Tibial nerve (tissue), 4 donors: Measurements from ENCODE around the gene SMARCA1. TPM values are rescaled to one million over a fixed set of nuclear protein-coding genes. Genes with fewer than 3 reads are reported as not detected.
A peak's percentile ranks its signal among the peaks of the same experiment; 100 is the strongest.
"Not testable (repeated sequence)": the region's sequence is repeated elsewhere in the genome, so short reads cannot be mapped to it uniquely, and the experiment has no call there.

Experiments
- DNase-seq, 2 donors: peaks; one replicate each; pipeline ENCODE4 v3.0.0-alpha.2; 2019; ENCODE audit warnings: low spot score in 2 of 2
- H3K27ac ChIP-seq, 4 donors: fragments of 200-600 bp; sonication (generic) in 3 of 4; one replicate each; pipeline ENCODE4 v1.5.1; 2017 to 2019; ENCODE audit warnings: mild to moderate bottlenecking in 1 of 4
- H3K27me3 ChIP-seq, 2 donors: fragments of 200-600 bp; sonication (generic) in 1 of 2; one replicate each; pipeline versions ENCODE4 v1.5.1 to v1.6.0; 2017 to 2019
- H3K36me3 ChIP-seq, 3 donors: fragments of 200-600 bp; sonication (generic); one replicate each; pipeline ENCODE4 v1.5.1; 2018 to 2019
- H3K4me1 ChIP-seq, 4 donors: fragments of 200-600 bp; sonication (generic) in 3 of 4; one replicate each; pipeline ENCODE4 v1.5.1; 2017 to 2019
- H3K4me3 ChIP-seq, 4 donors: fragments of 200-600 bp; sonication (generic) in 3 of 4; one replicate each; pipeline ENCODE4 v1.5.1; 2017 to 2019; ENCODE audit warnings: mild to moderate bottlenecking in 1 of 4, moderate library complexity in 1 of 4
- H3K9me3 ChIP-seq, 4 donors: fragments of 200-600 bp; sonication (generic) in 3 of 4; one replicate each; pipeline ENCODE4 v1.5.1; 2017 to 2019
- CTCF ChIP-seq, 5 experiments: fragments of 200-600 bp in 3 of 5; fragments of 450-650 bp in 2 of 5; sonication (generic) in 3 of 5; IDR thresholded peaks; one replicate each; pipeline ENCODE4 v1.5.1; 2016 to 2019; ENCODE audit warnings: antibody characterized with exemption in 5 of 5, mild to moderate bottlenecking in 3 of 5, moderate library complexity in 2 of 5
- EP300 ChIP-seq, 2 donors: sonication (generic); formaldehyde crosslinking; IDR thresholded peaks; one replicate each; pipeline ENCODE4 v1.6.1; 2017; ENCODE audit warnings: antibody characterized with exemption in 2 of 2, mild to moderate bottlenecking in 1 of 2
- POLR2A ChIP-seq, 2 donors: fragments of 450-650 bp; IDR thresholded peaks; one replicate each; pipeline ENCODE4 v1.6.1; 2017; ENCODE audit warnings: antibody characterized with exemption in 2 of 2, mild to moderate bottlenecking in 2 of 2, moderate library complexity in 2 of 2
- WGBS, 2 donors: methylation state at CpG; one replicate each; pipeline ENCODE4 v1.1.5; 2018; 5-methylcytosine and 5-hydroxymethylcytosine counted together
- total RNA-seq, 4 donors: library from RNA; depleted of rRNA; stranded (reverse); fragments of >200 nt; gene quantifications; one replicate each; pipeline ENCODE4 v1.1.0, GENCODE V29; 2016

SMARCA1 gene
- 10 to 100 TPM; 35.7 to 42.9 (median 39.1) TPM for total RNA-seq

- Histone ChIP-seq H3K9me3 (no peaks in the 10 kb centered on the region), H3K27me3 (no peaks in the 10 kb centered on the region), H3K4me3 (peak within 1 kb of the TSS; percentile 56 to 86 (median 68)), H3K4me1 (peaks cover 0 to 8% (median 0%) of the 10 kb centered on the region in 4 donors), H3K27ac (peak within 1 kb of the TSS; percentile 74 to 95 (median 85)), H3K36me3 (no peaks in the 10 kb centered on the region)
- WGBS, 2 donors = 2 to 58% methylated on average over 32 to 54 of the region's 54 CpGs
- peak; percentile 4 to 11 for DNase-seq
- TF ChIP-seq CTCF (IDR thresholded peaks at IDR 0.05) (no peak), EP300 (IDR thresholded peaks at IDR 0.05) (peak in 1 of 2 donors; percentile 38), POLR2A (IDR thresholded peaks at IDR 0.05) (no peak)
Measured at GRCh38 chrX:129523079-129523911, at the start of gene SMARCA1. SMARCA1 (minus strand) TSS chrX:129523490; CDS start chrX:129523370, 120 bp downstream.

DNA sequence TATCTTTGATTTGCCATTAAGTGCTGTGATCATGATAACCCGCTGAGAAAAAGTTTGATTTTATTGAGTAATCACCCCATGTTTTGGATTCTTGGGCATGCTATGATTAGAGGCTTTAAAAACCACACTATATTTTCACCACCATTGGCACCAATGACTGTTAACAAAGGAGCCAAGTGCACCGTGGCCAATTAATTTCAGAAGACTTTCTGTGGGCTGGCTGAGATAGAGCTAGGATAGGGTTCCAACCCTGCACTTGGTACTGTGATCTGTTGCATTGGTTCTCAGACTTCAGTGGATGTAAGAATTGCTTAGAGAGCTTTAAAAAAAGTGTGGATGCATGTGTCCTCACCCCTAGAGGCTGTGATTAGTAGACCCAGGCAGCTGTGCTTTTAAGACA, 49.1 kb upstream of the SMARCA1 start:
- no peak overlapping the region for H3K27ac ChIP-seq
- 72 to 84% methylated on average over 2 of the region's 2 CpGs for WGBS, 2 donors
- TF ChIP-seq CTCF (IDR thresholded peaks at IDR 0.05) (no peak), POLR2A (IDR thresholded peaks at IDR 0.05) (no peak), EP300 (IDR thresholded peaks at IDR 0.05) (no peak)
- H3K36me3 ChIP-seq = peaks cover 0 to 39% (median 0%) of the 10 kb centered on the region in 3 donors
- no peak overlapping the region for H3K4me3 ChIP-seq
- H3K9me3 ChIP-seq = no peaks in the 10 kb centered on the region
- H3K27me3 ChIP-seq = no peaks in the 10 kb centered on the region
- DNase-seq = no peak
- peaks cover 0 to 6% (median 0%) of the 10 kb centered on the region in 4 donors for H3K4me1 ChIP-seq

DNA sequence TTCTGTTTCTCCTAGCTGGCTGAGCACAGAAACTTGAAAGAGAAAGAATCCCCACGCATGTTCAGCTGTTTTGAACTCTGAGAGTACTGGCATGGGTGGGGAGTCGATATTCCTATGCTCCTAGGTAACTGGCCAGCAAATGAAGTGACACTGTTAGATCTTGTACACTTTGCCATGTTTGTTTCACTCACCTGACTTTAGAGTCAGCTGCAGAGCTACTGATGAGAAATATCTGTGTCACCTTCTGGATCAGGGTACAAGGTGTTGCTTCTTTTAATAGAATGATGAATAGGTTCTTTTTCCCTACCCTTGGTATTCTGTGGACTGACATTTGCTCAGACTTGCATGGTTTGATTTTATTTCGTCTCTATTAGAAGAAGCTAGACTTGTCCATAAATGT, 45.1 kb upstream of the SMARCA1 start:
- Histone ChIP-seq H3K27me3 (no peaks in the 10 kb centered on the region), H3K4me1 (peaks cover 0 to 12% (median 0%) of the 10 kb centered on the region in 4 donors), H3K27ac (no peak overlapping the region), H3K4me3 (no peak overlapping the region), H3K9me3 (no peaks in the 10 kb centered on the region), H3K36me3 (peaks cover 0 to 28% (median 0%) of the 10 kb centered on the region in 3 donors)
- DNase-seq = no peak
- TF ChIP-seq EP300 (IDR thresholded peaks at IDR 0.05) (no peak), POLR2A (IDR thresholded peaks at IDR 0.05) (no peak), CTCF (IDR thresholded peaks at IDR 0.05) (no peak)
- WGBS, 2 donors = 67 to 94% methylated on average over 3 of the region's 3 CpGs

- Histone ChIP-seq H3K4me3 (no peak overlapping the region), H3K27ac (no peak overlapping the region), H3K36me3 (peaks cover 0 to 41% (median 0%) of the 10 kb centered on the region in 3 donors), H3K9me3 (no peaks in the 10 kb centered on the region), H3K27me3 (no peaks in the 10 kb centered on the region), H3K4me1 (peaks cover 0 to 12% (median 0%) of the 10 kb centered on the region in 4 donors)
- DNase-seq = no peak
- WGBS, 2 donors = 13 to 18% methylated on average over 1 of the region's 1 CpG
- no peak for TF ChIP-seq CTCF (IDR thresholded peaks at IDR 0.05)
- TF ChIP-seq POLR2A (IDR thresholded peaks at IDR 0.05) = no peak
- no peak for TF ChIP-seq EP300 (IDR thresholded peaks at IDR 0.05)
Measured at GRCh38 chrX:129566073-129566472, 42.8 kb upstream of the SMARCA1 start.

GRCh38 chrX:129565046-129565650, 41.9 kb upstream of the SMARCA1 start:
- WGBS, 2 donors = 18 to 22% methylated on average over 3 of the region's 3 CpGs
- Histone ChIP-seq H3K4me3 (no peak overlapping the region), H3K9me3 (no peaks in the 10 kb centered on the region), H3K4me1 (peaks cover 0 to 12% (median 0%) of the 10 kb centered on the region in 4 donors), H3K36me3 (peaks cover 0 to 47% (median 0%) of the 10 kb centered on the region in 3 donors), H3K27me3 (no peaks in the 10 kb centered on the region), H3K27ac (no peak overlapping the region)
- TF ChIP-seq POLR2A (IDR thresholded peaks at IDR 0.05) (no peak), EP300 (IDR thresholded peaks at IDR 0.05) (no peak), CTCF (IDR thresholded peaks at IDR 0.05) (no peak)
- no peak for DNase-seq

GRCh38 chrX:129564345-129564744, 41.1 kb upstream of the SMARCA1 start:
- not testable (repeated sequence) for H3K27ac ChIP-seq, DNase-seq, H3K4me3 ChIP-seq, H3K27me3 ChIP-seq, H3K9me3 ChIP-seq
- WGBS, 2 donors = 79% methylated on average over 2 of the region's 5 CpGs; no CpG with 5 or more reads in 1 of the 2 donors
- Histone ChIP-seq H3K36me3 (peaks cover 0 to 54% (median 0%) of the 10 kb centered on the region in 3 donors), H3K4me1 (peaks cover 0 to 12% (median 0%) of the 10 kb centered on the region in 4 donors)
